ENCODE data around the gene KIF15.
A peak's percentile ranks its signal among the peaks of the same experiment; 100 is the strongest.

The KIF15 gene

DNA sequence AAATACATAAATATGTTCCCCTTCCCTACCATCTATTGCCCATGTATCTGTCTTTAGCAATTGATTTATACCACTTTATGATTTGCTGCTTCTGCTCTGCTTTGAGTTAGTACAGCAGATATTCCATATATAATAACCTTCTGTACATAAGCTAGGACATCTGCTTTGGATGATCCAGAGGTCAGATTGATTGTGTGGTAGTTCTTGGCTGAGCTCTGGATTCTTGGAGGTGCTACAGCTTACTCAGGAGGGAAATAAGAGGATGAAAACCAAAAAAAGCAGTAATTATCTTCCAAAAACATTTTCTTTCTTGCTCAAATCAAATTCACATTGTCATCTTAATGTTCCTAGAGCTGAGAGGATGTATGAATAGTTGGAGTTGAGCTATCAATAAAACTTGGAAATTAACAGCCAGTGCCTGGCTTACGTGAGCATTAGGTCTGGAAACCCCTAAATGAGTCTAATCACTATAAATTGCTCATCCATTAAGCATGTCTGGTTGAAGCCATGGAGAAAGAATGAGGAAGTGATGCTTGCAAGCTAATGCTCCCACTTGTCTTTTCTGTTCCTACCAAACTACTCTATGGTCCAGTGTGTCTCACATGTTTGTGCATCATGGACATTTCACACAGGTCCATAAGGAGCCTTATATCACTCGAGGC, 63.8 kb downstream of the KIF15 start:
- TF ChIP-seq, protein P1, sequence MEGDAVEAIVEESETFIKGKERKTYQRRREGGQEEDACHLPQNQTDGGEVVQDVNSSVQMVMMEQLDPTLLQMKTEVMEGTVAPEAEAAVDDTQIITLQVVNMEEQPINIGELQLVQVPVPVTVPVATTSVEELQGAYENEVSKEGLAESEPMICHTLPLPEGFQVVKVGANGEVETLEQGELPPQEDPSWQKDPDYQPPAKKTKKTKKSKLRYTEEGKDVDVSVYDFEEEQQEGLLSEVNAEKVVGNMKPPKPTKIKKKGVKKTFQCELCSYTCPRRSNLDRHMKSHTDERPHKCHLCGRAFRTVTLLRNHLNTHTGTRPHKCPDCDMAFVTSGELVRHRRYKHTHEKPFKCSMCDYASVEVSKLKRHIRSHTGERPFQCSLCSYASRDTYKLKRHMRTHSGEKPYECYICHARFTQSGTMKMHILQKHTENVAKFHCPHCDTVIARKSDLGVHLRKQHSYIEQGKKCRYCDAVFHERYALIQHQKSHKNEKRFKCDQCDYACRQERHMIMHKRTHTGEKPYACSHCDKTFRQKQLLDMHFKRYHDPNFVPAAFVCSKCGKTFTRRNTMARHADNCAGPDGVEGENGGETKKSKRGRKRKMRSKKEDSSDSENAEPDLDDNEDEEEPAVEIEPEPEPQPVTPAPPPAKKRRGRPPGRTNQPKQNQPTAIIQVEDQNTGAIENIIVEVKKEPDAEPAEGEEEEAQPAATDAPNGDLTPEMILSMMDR (conservative IDR thresholded peaks at IDR 0.05; ENCODE audit: control insufficient read depth, insufficient read depth, low read depth, low read length): no peak
- H3K4me3 ChIP-seq (ENCODE audit: control insufficient read depth, low read depth, low read length): no peak overlapping the region
- DNase-seq (ENCODE audit: low read depth): peak; percentile 75

DNA sequence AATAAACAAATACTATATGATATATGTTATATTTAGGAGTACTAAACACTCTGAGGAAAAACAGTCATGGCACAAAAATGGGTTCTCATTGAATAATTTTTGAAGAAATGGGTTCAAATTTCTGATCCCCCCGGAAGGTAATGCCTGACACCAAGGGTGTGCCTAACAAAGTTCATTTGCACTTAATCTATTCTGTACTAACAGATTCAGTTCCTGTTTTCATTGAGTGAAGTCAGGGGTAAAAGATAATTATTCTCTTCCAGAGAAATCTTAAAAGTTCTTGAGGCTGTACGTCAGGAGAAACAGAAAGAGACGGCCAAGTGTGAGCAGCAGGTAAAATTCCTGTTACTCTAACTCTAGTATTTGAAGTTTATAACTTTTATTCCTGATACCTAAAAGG, 65.6 kb downstream of the KIF15 start:
- no peak overlapping the region for H3K4me3 ChIP-seq (ENCODE audit: control insufficient read depth, low read depth, low read length)
- no peak for DNase-seq (ENCODE audit: low read depth)
- TF ChIP-seq, protein P1 (conservative IDR thresholded peaks at IDR 0.05; ENCODE audit: control insufficient read depth, insufficient read depth, low read depth, low read length): no peak

DNA sequence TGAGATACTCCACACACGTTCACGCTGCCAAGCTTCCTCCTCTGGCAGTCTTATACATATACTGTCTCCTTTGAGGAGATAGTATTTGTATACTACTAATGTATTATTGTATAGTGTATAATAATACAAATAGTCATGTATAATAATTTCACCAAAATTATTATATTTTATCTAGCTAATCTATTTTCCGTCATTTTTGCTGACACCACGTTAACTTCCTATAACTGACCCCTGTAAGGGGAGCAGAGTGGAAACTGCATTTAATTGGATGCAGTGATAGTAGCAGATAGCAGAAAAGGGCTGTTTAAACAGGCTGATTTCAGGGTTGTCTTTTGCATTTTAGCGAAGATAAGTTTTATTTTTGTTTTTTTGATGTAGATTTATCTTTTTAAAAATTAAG, 69.6 kb downstream of the KIF15 start:
- no peak for DNase-seq (ENCODE audit: low read depth)
- H3K4me3 ChIP-seq (ENCODE audit: control insufficient read depth, low read depth, low read length): no peak overlapping the region
- TF ChIP-seq, protein P1 (conservative IDR thresholded peaks at IDR 0.05; ENCODE audit: control insufficient read depth, insufficient read depth, low read depth, low read length): no peak

DNA sequence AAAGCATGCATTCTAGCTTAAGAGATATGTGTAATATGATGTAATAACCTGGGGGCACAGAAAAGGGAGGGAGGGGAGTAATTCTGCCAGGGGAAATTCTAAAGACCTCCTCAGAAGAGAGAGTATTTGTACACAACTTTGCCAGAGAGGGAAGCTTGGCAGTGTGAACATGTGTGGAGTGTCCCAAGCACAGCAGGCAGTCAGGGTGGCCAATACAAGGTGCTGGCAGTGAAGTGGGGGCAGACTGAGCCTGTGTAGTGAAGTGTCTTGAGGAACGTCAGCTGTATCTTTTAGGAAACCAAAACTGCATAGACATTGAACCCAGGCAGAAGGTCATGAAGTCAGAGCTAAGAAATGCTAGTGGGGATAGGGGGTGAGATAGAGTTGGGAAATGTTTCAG, 70.4 kb downstream of the KIF15 start:
- DNase-seq (ENCODE audit: low read depth): no peak

DNA sequence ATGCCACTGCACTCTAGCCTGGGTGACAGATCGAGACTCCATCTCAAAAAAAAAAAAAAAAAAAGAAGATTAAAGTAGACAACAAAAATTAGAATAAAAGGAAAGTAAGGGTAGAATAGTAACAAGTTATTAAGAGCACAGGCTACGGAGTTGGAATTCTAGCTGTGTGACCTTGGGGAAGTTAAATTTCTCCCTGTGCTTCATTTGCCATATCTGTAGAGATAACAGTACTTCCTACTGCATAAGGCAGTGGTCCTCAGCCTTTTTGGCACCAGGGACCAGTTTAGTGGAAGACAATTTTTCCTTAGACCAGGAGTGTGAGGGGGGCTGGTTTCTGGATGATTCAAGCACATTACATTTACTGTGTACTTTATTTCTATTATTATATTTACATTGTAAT, 71.4 kb downstream of the KIF15 start:
- DNase-seq (ENCODE audit: low read depth): no peak
- TF ChIP-seq, protein P1 (conservative IDR thresholded peaks at IDR 0.05; ENCODE audit: control insufficient read depth, insufficient read depth, low read depth, low read length): no peak

More for the DNA sequence above, 70.4 kb downstream of the KIF15 start:
- TF ChIP-seq, protein P1 (conservative IDR thresholded peaks at IDR 0.05; ENCODE audit: control insufficient read depth, insufficient read depth, low read depth, low read length): no peak
- H3K4me3 ChIP-seq (ENCODE audit: control insufficient read depth, low read depth, low read length): no peak overlapping the region

DNA sequence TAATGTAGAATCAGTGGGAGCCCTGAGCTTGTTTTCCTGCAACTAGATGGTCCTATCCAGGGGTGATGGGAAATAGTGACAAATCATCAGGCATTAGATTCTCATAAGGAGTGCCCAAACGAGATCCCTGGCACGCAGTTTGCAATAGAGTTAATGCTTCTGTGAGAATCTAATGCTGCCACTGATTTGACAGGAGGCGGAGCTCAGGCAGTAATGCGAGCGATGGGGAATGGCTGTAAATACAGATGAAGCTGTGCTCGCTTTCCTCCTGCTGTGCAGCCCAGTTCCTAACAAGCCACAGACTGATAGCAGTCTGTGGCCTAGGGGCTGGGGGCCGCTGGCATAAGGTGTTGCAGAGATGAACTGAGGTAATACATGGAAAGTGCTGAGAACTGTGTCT, 71.8 kb downstream of the KIF15 start:
- no peak for DNase-seq (ENCODE audit: low read depth)
- H3K4me3 ChIP-seq (ENCODE audit: control insufficient read depth, low read depth, low read length): no peak overlapping the region
- TF ChIP-seq, protein P1 (conservative IDR thresholded peaks at IDR 0.05; ENCODE audit: control insufficient read depth, insufficient read depth, low read depth, low read length): no peak

More for the DNA sequence above, 71.4 kb downstream of the KIF15 start:
- H3K4me3 ChIP-seq (ENCODE audit: control insufficient read depth, low read depth, low read length): no peak overlapping the region

Data from fibroblast of mammary gland (primary cell).